Sigmoid colon (tissue), 4 donors: ENCODE data around the gene FILIP1.

Experiments used
- POLR2A ChIP-seq, 2 donors: fragments of 450-650 bp; IDR thresholded peaks; one replicate each; pipeline ENCODE4 v1.6.1; 2016; ENCODE audit warnings: antibody characterized with exemption in 2 of 2, mild to moderate bottlenecking in 2 of 2, moderate library complexity in 2 of 2
- POLR2AphosphoS5 ChIP-seq, 4 donors: sonication (generic); formaldehyde crosslinking; IDR thresholded peaks; one replicate each; pipeline ENCODE4 v1.6.1; 2017; ENCODE audit warnings: antibody characterized with exemption in 4 of 4
- TF ChIP-seq, protein P1 (sequence below), 4 experiments: fragments of 450-650 bp in 3 of 4; fragments of 200-600 bp in 1 of 4; IDR thresholded peaks; one replicate each; pipeline ENCODE4 v1.5.1; 2016 to 2019; ENCODE audit warnings: antibody characterized with exemption in 4 of 4, mild to moderate bottlenecking in 3 of 4, moderate library complexity in 2 of 4

DNA sequence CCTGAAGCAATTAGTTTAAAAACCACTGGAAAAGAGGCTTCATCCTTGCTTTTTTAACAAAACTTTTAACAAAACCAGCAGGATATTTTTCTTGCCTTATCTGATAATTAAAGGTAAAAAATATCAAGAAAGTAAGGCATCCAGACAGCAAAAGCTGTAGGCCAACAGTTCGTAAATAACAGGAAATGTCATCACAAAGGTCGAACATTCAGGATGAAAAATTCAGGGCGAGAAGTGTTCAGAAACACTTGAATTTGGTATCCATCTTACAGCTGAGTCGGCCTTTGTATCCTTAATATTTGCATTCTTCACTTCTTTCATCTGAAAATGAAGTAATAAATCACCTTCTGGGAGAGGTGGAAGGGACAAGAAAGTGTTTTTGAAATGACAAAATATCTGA is 8.2 kb upstream of the FILIP1 start:
- no peak for TF ChIP-seq POLR2A (IDR thresholded peaks at IDR 0.05)
- TF ChIP-seq POLR2AphosphoS5 (IDR thresholded peaks at IDR 0.05) = no peak
- TF ChIP-seq, protein P1, sequence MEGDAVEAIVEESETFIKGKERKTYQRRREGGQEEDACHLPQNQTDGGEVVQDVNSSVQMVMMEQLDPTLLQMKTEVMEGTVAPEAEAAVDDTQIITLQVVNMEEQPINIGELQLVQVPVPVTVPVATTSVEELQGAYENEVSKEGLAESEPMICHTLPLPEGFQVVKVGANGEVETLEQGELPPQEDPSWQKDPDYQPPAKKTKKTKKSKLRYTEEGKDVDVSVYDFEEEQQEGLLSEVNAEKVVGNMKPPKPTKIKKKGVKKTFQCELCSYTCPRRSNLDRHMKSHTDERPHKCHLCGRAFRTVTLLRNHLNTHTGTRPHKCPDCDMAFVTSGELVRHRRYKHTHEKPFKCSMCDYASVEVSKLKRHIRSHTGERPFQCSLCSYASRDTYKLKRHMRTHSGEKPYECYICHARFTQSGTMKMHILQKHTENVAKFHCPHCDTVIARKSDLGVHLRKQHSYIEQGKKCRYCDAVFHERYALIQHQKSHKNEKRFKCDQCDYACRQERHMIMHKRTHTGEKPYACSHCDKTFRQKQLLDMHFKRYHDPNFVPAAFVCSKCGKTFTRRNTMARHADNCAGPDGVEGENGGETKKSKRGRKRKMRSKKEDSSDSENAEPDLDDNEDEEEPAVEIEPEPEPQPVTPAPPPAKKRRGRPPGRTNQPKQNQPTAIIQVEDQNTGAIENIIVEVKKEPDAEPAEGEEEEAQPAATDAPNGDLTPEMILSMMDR (IDR thresholded peaks at IDR 0.05) = no peak
